ENCODE data around the gene RNASE7. TPM values are rescaled to one million over a fixed set of nuclear protein-coding genes. Genes with fewer than 3 reads are reported as not detected.
"Not testable (repeated sequence)": the region's sequence is repeated elsewhere in the genome, so short reads cannot be mapped to it uniquely, and the experiment has no call there.

Gene RNASE7
- total RNA-seq, 1 experiment from 2014 or later: not detected

- in situ Hi-C loops (cut with HindIII; ENCODE audit: low sequenced_read_pairs): no loop called here
These were observed 2.4 kb upstream of the RNASE7 start for GRCh38 chr14:21039585-21040369.

DNA sequence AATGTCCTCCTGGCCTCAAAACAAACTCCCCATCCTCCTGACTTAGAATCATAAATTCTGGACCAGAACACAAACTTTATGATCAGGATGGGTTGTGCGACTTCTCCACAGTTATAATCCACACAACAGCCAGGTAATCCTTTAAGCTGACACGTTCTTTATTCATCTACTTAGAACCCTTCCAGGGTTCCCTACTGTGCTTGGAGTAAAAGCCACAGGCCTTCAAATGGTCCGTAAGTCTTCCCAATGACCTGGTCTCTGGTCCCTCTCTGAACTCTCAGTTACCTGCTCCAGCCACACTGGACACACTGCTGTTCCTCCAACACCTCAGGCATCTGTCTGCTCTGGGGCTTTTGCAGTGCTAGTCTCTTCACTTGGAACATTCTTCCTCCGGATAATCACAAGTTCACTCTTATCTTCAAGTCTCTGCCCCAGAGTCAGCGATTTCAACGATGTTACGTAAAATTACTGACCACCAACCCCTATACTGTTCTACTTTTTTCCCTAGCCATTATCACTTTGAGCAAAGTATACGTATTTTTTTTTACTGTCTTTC lies 1.7 kb upstream of the RNASE7 start:
- in situ Hi-C loops (cut with HindIII; ENCODE audit: low sequenced_read_pairs): no loop called here
- DNase-seq (ENCODE audit: low spot score): no peak

More at GRCh38 chr14:21039585-21040369, 2.4 kb upstream of the RNASE7 start:
- DNase-seq (ENCODE audit: low spot score): peak; percentile 52

DNA sequence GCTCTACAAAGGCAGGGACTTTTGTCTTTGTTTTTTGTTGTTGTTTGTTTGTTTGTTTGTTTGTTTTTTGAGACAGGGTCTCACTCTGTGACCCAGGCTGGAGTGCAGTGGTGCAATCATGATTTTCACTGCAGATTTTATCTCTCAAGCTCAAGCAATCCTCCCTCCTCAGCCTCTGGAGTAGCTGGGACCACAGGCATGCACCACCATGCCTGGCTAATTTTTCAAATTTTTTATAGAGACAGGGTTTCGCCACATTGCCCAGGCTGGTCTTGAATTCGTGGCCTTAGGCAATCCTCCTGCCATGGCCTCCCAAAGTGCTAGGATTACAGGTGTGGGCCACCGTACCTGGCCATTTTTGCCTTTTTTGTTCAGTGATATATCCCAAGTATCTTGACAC lies 1.2 kb upstream of the RNASE7 start:
- DNase-seq (ENCODE audit: low spot score); in situ Hi-C loops (cut with HindIII; ENCODE audit: low sequenced_read_pairs): not testable (repeated sequence)

GRCh38 chr14:21042918-21043317 lies 756 bp downstream of the RNASE7 start:
- DNase-seq (ENCODE audit: low spot score): no peak
- in situ Hi-C loops (cut with HindIII; ENCODE audit: low sequenced_read_pairs): no loop called here

- DNase-seq (ENCODE audit: low spot score): no peak
- in situ Hi-C loops (cut with HindIII; ENCODE audit: low sequenced_read_pairs): no loop called here
These were observed 1.3 kb downstream of the RNASE7 start for GRCh38 chr14:21043387-21043973.

DNA sequence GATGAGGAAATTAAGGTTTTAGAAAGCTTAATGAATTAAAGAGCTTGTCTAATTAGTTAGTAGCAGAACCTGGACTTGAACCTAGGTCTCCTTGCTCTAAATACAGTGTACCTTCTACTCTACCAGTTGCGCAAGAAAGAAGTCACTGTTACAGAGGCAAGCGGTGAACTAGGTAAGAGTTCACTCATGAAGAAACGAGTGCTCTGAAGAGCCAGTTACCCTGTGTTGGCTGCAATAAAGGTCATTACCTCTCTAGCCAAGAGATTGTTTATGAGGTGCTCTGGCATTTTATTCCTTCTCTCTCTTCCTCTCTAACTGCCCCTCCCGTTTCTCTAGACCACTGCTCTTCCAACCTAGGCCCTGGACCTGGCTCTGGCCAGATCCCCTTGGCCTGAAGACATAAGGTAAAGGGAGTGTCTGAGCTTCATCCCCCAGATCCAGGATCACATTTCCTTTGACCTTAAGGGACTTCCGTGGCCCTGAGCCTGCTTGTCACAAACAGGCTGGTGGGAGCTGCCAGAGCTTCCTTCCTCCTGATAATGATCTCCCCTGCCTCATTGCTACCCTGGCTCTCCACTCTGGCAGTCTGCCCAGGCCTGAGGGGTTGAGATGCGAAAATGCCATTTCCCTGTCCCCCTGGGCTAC lies 1.9 kb downstream of the RNASE7 start:
- DNase-seq (ENCODE audit: low spot score): no peak
- in situ Hi-C loops (cut with HindIII; ENCODE audit: low sequenced_read_pairs): no loop called here

DNA sequence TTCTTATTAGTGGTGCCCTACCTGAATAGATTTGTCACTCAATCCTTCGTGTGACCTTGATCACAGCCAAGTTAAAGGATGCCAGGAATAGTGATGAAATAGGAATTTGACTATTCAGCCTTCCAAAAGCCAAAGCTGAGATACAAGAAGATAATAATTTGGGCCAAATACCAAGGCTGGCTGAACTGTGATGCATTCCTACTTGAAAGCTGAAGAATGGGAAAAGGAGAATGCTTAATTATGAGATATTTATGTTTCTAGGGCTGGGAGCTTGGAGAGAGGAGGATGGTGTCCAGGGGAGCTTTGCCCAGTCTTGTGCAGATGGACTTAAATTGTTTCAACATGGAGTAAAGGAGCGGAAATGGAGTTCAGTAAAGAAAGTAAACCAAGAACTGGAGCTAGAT lies 5.2 kb downstream of the RNASE7 start:
- DNase-seq (ENCODE audit: low spot score): no peak
- in situ Hi-C loops (cut with HindIII; ENCODE audit: low sequenced_read_pairs): no loop called here

DNA sequence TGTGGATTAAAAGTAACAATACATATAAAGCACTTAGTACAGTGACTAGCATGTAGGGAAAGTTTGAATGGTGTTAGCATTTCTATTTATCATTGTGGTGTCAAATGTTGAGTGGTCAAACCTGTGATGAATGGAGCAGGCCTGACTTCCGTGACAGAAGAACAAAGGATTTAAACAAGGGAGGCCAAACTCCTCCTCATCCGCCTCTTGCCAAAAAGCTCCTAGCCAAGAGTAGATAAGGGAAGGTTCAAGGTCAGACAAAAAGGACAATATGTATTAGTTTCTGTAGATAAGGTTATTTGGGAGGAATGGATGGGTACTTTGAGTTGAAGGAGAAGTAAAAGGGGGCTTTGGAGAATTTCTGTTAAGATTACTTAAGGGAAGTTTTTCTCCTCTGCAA lies 6.5 kb downstream of the RNASE7 start:
- in situ Hi-C loops (cut with HindIII; ENCODE audit: low sequenced_read_pairs): no loop called here
- DNase-seq (ENCODE audit: low spot score): no peak

DNA sequence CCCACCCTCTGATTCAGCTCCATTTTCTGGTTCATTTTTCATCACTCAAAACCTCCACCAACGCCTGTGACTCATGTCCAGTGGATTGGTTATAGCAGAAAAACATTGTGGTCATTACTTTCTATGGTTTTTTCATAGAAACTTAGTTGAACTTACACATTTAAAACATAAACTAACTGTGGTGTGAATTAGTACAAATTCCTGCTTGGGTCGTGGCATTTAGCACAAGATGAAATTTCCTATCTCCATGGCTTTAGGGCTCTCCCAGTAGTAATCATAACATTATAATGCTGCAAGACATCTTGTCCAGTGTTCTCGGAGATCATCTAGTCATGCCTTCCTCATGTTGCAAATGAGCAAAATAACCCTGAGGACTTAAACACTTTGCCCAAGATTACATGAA lies 7.1 kb downstream of the RNASE7 start:
- in situ Hi-C loops (cut with HindIII; ENCODE audit: low sequenced_read_pairs): no loop called here
- DNase-seq (ENCODE audit: low spot score): no peak

GRCh38 chr14:21050597-21050996 lies 8.4 kb downstream of the RNASE7 start:
- in situ Hi-C loops (cut with HindIII; ENCODE audit: low sequenced_read_pairs): no loop called here
- no peak for DNase-seq (ENCODE audit: low spot score)

DNA sequence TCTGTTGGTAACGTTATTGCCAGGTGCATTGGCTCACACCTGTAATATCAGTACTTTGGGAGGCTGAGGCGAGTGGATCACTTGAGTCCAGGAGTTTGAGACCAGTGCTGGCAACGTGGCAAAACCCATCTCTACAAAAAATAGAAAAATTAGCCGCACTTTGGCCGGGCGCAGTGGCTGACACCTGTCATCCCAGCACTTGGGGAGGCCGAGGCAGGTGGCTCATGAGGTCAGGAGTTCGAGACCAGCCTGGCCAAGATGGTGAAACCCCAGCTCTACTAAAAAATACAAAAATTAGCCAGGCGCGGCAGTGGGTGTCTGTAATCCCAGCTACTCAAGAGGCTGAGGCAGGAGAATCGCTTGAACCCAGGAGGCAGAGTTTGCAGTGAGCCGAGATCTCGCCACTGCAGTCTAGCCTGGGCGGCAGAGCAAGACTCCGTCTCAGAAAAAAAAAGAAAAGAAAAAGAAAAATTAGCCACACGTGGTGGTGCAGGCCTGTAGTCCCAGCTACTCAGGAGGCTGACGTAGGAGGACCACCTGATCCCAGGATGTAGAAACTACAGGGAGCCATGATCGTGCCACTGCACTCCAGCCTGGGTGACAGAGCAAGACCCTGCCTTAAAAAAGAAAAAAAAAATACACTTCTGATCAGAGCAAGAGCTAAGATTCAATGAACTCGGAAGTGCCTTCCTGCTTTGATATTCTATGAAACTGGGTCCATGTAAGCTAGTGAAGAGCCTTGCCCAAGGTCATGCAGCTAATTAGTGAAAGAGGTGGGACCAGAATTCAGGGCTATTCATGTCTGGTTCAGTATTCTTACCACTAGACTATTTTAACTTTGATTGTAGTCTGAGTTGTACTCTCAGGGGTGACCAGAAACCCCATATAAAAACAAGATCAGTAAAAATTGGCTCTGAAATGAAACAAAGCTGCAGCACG lies 11.3 kb downstream of the RNASE7 start:
- in situ Hi-C loops (cut with HindIII; ENCODE audit: low sequenced_read_pairs): no loop called here

GRCh38 chr14:21054123-21054767 lies 12.1 kb downstream of the RNASE7 start:
- in situ Hi-C loops (cut with HindIII; ENCODE audit: low sequenced_read_pairs): no loop called here
- DNase-seq (ENCODE audit: low spot score): no peak

More for the DNA sequence above, 11.3 kb downstream of the RNASE7 start:
- DNase-seq (ENCODE audit: low spot score): no peak

DNA sequence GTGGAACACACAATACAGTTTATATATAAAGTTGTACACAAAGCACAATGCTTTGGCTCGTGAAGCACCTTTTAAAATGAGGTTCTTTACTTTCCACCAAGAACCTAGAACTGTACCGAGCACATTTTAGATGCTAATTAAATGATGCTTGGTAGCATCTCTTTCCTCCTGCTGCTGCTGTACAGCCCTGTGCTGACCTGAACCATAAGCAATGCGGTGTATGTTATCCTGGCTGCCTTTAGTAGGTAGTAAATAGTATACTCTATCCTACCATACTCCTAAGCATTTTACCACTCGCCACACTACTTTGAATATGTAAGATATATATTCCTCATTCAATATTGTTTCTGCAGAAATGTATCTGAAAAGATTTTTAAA lies 12.6 kb downstream of the RNASE7 start:
- DNase-seq (ENCODE audit: low spot score): no peak
- in situ Hi-C loops (cut with HindIII; ENCODE audit: low sequenced_read_pairs): no loop called here

GRCh38 chr14:21055432-21056117 lies 13.4 kb downstream of the RNASE7 start:
- in situ Hi-C loops (cut with HindIII; ENCODE audit: low sequenced_read_pairs): no loop called here
- no peak for DNase-seq (ENCODE audit: low spot score)

GRCh38 chr14:21056520-21057163 lies 14.5 kb downstream of the RNASE7 start:
- in situ Hi-C loops (cut with HindIII; ENCODE audit: low sequenced_read_pairs): no loop called here
- no peak for DNase-seq (ENCODE audit: low spot score)

GRCh38 chr14:21057803-21058675 lies 15.9 kb downstream of the RNASE7 start, which contains the start of gene RNASE8:
RNASE8 (plus strand) TSS chr14:21057822; CDS start chr14:21057893, 71 bp downstream.
- DNase-seq (ENCODE audit: low spot score): no peak
- in situ Hi-C loops (cut with HindIII; ENCODE audit: low sequenced_read_pairs): no loop called here

DNA sequence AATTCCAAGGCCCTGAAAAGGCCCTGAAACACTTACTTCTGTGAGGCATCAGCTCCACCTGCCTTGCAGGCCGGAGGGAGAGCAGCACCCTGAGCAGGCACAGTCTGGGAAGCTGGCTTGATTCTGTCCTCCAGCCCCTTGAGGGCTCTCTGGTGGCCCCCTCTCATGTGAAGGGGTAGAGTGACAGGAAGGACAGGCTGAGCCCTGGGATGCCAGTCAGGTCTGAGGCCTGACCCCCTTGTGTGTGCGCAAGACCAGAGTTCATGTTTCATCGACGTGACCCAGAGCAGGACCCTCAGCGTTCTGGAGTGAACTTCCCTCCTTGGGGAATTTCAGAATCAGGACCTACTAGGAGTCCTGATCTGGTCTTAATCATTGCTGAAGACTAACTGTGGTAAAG lies 16.7 kb downstream of the RNASE7 start:
- in situ Hi-C loops (cut with HindIII; ENCODE audit: low sequenced_read_pairs): no loop called here
- DNase-seq (ENCODE audit: low spot score): no peak

All from G401 (cell line).